ENCODE results near the gene CNBD2. TPM values are rescaled to one million over a fixed set of nuclear protein-coding genes. Genes with fewer than 3 reads are reported as not detected.
"Not testable (repeated sequence)": the region's sequence is repeated elsewhere in the genome, so short reads cannot be mapped to it uniquely, and the experiment has no call there.

Gene CNBD2
- polyA plus RNA-seq, 4 donors, result 0.34 to 1.1 (median 0.65) TPM

- not testable (repeated sequence) for DNase-seq (ENCODE audit: low read depth in 4 of 4, low spot score in 3 of 4)
These were observed 85.6 kb downstream of the CNBD2 start for GRCh38 chr20:36053863-36054518.

- DNase-seq (ENCODE audit: low read depth in 4 of 4, low spot score in 3 of 4), result no peak
These were observed 86.8 kb downstream of the CNBD2 start for GRCh38 chr20:36055145-36055544.

- DNase-seq (ENCODE audit: low read depth in 4 of 4, low spot score in 3 of 4), result no peak
These were observed 92.3 kb downstream of the CNBD2 start for GRCh38 chr20:36060676-36061075.

- no peak for DNase-seq (ENCODE audit: low read depth in 4 of 4, low spot score in 3 of 4)
These were observed 93.4 kb downstream of the CNBD2 start for GRCh38 chr20:36061754-36062153.

- no peak for DNase-seq (ENCODE audit: low read depth in 4 of 4, low spot score in 3 of 4)
These were observed 94.4 kb downstream of the CNBD2 start for GRCh38 chr20:36062799-36063198.

- no peak for DNase-seq (ENCODE audit: low read depth in 4 of 4, low spot score in 3 of 4)
These were observed 95.7 kb downstream of the CNBD2 start for GRCh38 chr20:36063916-36064657.

- peak; percentile 76 to 83 (median 78) for DNase-seq (ENCODE audit: low read depth in 4 of 4, low spot score in 3 of 4)
These were observed 96.5 kb downstream of the CNBD2 start for GRCh38 chr20:36064658-36065426.

GRCh38 chr20:36065427-36065998 is 97.1 kb downstream of the CNBD2 start:
- no peak for DNase-seq (ENCODE audit: low read depth in 4 of 4, low spot score in 3 of 4)

GRCh38 chr20:36066777-36067176 is 98.4 kb downstream of the CNBD2 start:
- no peak for DNase-seq (ENCODE audit: low read depth in 4 of 4, low spot score in 3 of 4)

GRCh38 chr20:36068526-36068925 is 100.1 kb downstream of the CNBD2 start:
- DNase-seq (ENCODE audit: low read depth in 4 of 4, low spot score in 3 of 4), result not testable (repeated sequence)

- DNase-seq (ENCODE audit: low read depth in 4 of 4, low spot score in 3 of 4), result no peak
These were observed 102.1 kb downstream of the CNBD2 start for GRCh38 chr20:36070451-36070850.

GRCh38 chr20:36071848-36072247 is 103.5 kb downstream of the CNBD2 start:
- no peak for DNase-seq (ENCODE audit: low read depth in 4 of 4, low spot score in 3 of 4)

GRCh38 chr20:36074983-36075382 is 106.6 kb downstream of the CNBD2 start:
- no peak for DNase-seq (ENCODE audit: low read depth in 4 of 4, low spot score in 3 of 4)

- DNase-seq (ENCODE audit: low read depth in 4 of 4, low spot score in 3 of 4), result not testable (repeated sequence)
These were observed 109.4 kb downstream of the CNBD2 start for GRCh38 chr20:36077762-36078161.

- no peak for DNase-seq (ENCODE audit: low read depth in 4 of 4, low spot score in 3 of 4)
These were observed 111.1 kb downstream of the CNBD2 start for GRCh38 chr20:36079486-36079885.

GRCh38 chr20:36079984-36080383 is 111.6 kb downstream of the CNBD2 start:
- DNase-seq (ENCODE audit: low read depth in 4 of 4, low spot score in 3 of 4), result not testable (repeated sequence)

Other genes with a start within 250 kb of the CNBD2 start
- gene RBM39, start 226.3 kb upstream of the CNBD2 start, polyA plus RNA-seq (ENCODE audit: insufficient read length in 4 of 4), result 100 to 1,000 TPM; 401 to 678 (median 570) TPM
- 10 to 100 TPM; 32.5 to 42.7 (median 41.1) TPM for gene PHF20, start 196.6 kb upstream of the CNBD2 start, polyA plus RNA-seq (ENCODE audit: insufficient read length in 4 of 4)
- gene SCAND1, start 14.1 kb upstream of the CNBD2 start, polyA plus RNA-seq (ENCODE audit: insufficient read length in 4 of 4), result 10 to 100 TPM; 24.6 to 61.5 (median 26.7) TPM
- 10 to 100 TPM; 62.7 to 75.0 (median 66.4) TPM for gene EPB41L1, start 186.2 kb downstream of the CNBD2 start, polyA plus RNA-seq (ENCODE audit: insufficient read length in 4 of 4)